Panc1 (cell line): ENCODE results near the gene GBA2.

Experiments used
- POLR2AphosphoS5 ChIP-seq: IDR thresholded peaks from 2 replicates; pipeline ENCODE4 v1.6.1; 2012; ENCODE audit warnings: mild to moderate bottlenecking, low read depth, low read length, moderate library complexity
- REST ChIP-seq, 2 experiments: IDR thresholded peaks; 2 replicates each; pipeline ENCODE4 v1.6.1; 2011 to 2012; ENCODE audit warnings: low read depth in 2 of 2, control low read depth in 1 of 2, low read length in 1 of 2, mild to moderate bottlenecking in 1 of 2, moderate library complexity in 1 of 2; ENCODE audit not compliant: insufficient read depth in 1 of 2
- SIN3A ChIP-seq: IDR thresholded peaks from 2 replicates; pipeline ENCODE4 v1.6.1; 2012; ENCODE audit warnings: low read depth, mild to moderate bottlenecking, low read length, moderate library complexity, borderline replicate concordance; ENCODE audit not compliant: insufficient read depth
- TF ChIP-seq, protein P1 (sequence below): fragments of 450-650 bp; IDR thresholded peaks from 2 replicates; pipeline ENCODE4 v1.5.1; 2017; ENCODE audit warnings: mild to moderate bottlenecking

DNA sequence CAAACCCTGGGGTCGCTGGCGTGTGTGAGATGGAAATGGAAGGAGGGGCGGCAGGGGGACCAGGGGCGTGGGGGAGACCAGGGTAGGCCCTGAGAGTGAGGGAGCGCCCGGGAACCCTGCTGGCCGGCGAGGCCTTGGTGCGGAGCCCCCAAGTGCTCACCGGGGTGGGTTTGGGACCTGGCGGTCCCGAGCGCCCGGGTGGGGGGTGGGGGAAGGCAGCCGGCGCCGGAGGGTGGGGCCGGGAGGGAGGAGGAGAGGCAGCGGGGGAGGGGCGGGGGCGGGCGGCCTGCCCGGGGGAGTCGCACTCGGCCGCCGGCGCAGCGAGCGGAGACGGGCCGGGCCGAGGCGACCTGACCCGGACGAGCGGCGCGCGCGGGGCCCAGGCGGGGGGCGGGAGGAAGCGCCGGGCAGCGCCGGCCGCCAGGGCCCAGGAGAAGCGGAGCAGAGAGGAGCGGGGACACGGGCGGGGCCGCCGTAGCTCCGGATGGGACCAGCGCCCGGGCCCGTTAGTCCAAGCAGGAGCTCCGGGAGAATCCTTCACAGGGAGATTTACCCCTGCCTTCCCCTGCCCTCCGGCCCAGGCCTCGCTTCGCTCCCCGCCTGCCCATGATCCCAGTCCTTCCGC lies 42.4 kb upstream of the GBA2 start, which contains the start of gene NPR2:
- TF ChIP-seq, protein P1, sequence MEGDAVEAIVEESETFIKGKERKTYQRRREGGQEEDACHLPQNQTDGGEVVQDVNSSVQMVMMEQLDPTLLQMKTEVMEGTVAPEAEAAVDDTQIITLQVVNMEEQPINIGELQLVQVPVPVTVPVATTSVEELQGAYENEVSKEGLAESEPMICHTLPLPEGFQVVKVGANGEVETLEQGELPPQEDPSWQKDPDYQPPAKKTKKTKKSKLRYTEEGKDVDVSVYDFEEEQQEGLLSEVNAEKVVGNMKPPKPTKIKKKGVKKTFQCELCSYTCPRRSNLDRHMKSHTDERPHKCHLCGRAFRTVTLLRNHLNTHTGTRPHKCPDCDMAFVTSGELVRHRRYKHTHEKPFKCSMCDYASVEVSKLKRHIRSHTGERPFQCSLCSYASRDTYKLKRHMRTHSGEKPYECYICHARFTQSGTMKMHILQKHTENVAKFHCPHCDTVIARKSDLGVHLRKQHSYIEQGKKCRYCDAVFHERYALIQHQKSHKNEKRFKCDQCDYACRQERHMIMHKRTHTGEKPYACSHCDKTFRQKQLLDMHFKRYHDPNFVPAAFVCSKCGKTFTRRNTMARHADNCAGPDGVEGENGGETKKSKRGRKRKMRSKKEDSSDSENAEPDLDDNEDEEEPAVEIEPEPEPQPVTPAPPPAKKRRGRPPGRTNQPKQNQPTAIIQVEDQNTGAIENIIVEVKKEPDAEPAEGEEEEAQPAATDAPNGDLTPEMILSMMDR: no peak
- TF ChIP-seq POLR2AphosphoS5 (no peak), REST (IDR thresholded peaks at IDR 0.05; ENCODE audit: insufficient read depth in 1 of 2, low read depth in 2 of 2, low read length in 1 of 2) (no peak), SIN3A (no peak)
